Heart left ventricle (tissue), 16 donors: ENCODE results near the gene SMIM5. TPM values are rescaled to one million over a fixed set of nuclear protein-coding genes. Genes with fewer than 3 reads are reported as not detected.

Source experiments
- ATAC-seq, 4 donors: fragments of 200-7000 bp; cut with Tn5 transposase; one replicate each; pipeline ENCODE4 v1.9.1; 2020 to 2022; ENCODE audit warnings: moderate library complexity in 4 of 4, mild to moderate bottlenecking in 3 of 4, moderate number of reproducible peaks in 1 of 4
- DNase-seq, 5 donors: peaks; one replicate each; pipeline ENCODE4 v3.0.0-alpha.2; 2020
- H3K27ac ChIP-seq, 12 donors: fragments of 200-600 bp; sonication (generic) in 4 of 12; one replicate each; pipeline versions ENCODE4 v1.5.0 to v1.8.0; 2016 to 2022; ENCODE audit warnings: mild to moderate bottlenecking in 2 of 12
- H3K27me3 ChIP-seq, 9 donors: fragments of 200-600 bp; sonication (generic) in 2 of 9; one replicate each; pipeline versions ENCODE4 v1.5.1 to v1.8.0; 2016 to 2022; ENCODE audit warnings: mild to moderate bottlenecking in 3 of 9
- H3K36me3 ChIP-seq, 9 donors: fragments of 200-600 bp; sonication (generic) in 2 of 9; one replicate each; pipeline versions ENCODE4 v1.5.0 to v1.8.0; 2018 to 2022; ENCODE audit warnings: mild to moderate bottlenecking in 2 of 9
- H3K4me1 ChIP-seq, 12 donors: fragments of 200-600 bp; sonication (generic) in 4 of 12; one replicate each; pipeline versions ENCODE4 v1.5.0 to v1.8.0; 2016 to 2022; ENCODE audit warnings: mild to moderate bottlenecking in 3 of 12
- H3K4me3 ChIP-seq, 12 donors: fragments of 200-600 bp; sonication (generic) in 4 of 12; one replicate each; pipeline versions ENCODE4 v1.5.0 to v1.8.0; 2017 to 2022; ENCODE audit warnings: mild to moderate bottlenecking in 9 of 12, moderate library complexity in 4 of 12
- H3K9me3 ChIP-seq, 12 donors: fragments of 200-600 bp; sonication (generic) in 4 of 12; one replicate each; pipeline versions ENCODE4 v1.5.0 to v1.8.0; 2016 to 2022; ENCODE audit warnings: mild to moderate bottlenecking in 1 of 12
- POLR2A ChIP-seq, 2 donors: fragments of 450-650 bp; IDR thresholded peaks; one replicate each; pipeline ENCODE4 v1.6.1; 2017; ENCODE audit warnings: antibody characterized with exemption in 2 of 2, mild to moderate bottlenecking in 2 of 2, moderate library complexity in 2 of 2
- WGBS, 4 donors: extraction: QIAGEN DNeasy Blood & Tissue Kit in 2 of 4; methylation state at CpG; one replicate each; pipeline versions ENCODE4 v1.1.5 to v1.1.7; 2013 to 2018; 5-methylcytosine and 5-hydroxymethylcytosine counted together
- intact Hi-C, 10 donors: fragments of 100-400 bp; cut with DNase I; formaldehyde crosslinking; loops; one replicate each; pipeline versions ENCODE4 v1.11.1 to v1.14.2; 2022
- polyA plus RNA-seq, 2 donors: library from polyadenylated mRNA; stranded (reverse); fragments of 200-250 nt; gene quantifications; one replicate each; pipeline ENCODE4 v1.2.3, GENCODE V29; 2013
- total RNA-seq, 9 donors: library from RNA; depleted of rRNA in 2 of 9; stranded (reverse); fragments of >200 nt in 2 of 9; fragmentation: NEBNext Ultra II Directional in 3 of 9; extraction: Animal tissue kit (Norgen Biotek cat#: 25700) in 3 of 9; gene quantifications; one replicate each; pipeline versions ENCODE4 v1.1.0 to v1.2.4, GENCODE V29; 2016 to 2023
- TF ChIP-seq, protein P1 (sequence below), 12 donors: fragments of 200-600 bp; sonication (generic) in 4 of 12; IDR thresholded peaks; one replicate each; pipeline versions ENCODE4 v1.5.0 to v1.8.0; 2018 to 2022; ENCODE audit warnings: antibody characterized with exemption in 12 of 12, mild to moderate bottlenecking in 5 of 12
- donor health status: ischemic (EF 13 %, LVEDD 7.1; RV severe dilation, severe dysfunction).
- donor health status: healthy with polysubstance abuse.
- donor health status: DM: no; HTN: yes; CAD: no.
- donor health status: DM: no; HTN: no; CAD: no.
- donor health status: ischemic (EF 25% LVEDD 6.9; RV normal size, moderate dysfunction).
- donor health status: ischemic (EF 25% LVEDD 5.7; RV mildly dilated, moderate dysfunction).
- donor health status: healthy.
- donor health status: DM: yes; HTN: yes; CAD: no.
- donor health status: ischemic (EF 35%, LVEDD 5.7; RV mildly dilated, moderate dysfunction).
- donor health status: nonischemic (EF 11% LVEDD 7.7; RV severe dilation, severe dysfunction).
- donor health status: DM: yes; HTN: yes; CAD: no.
- donor health status: PGD.
- donor health status: ischemic (EF 29% LVEDD 5.4; RV normal size, mild dysfunction).
- donor health status: nonischemic (EF 23%, LVEDD 6.1; RV moderate dilation, normal function).

Gene SMIM5
- total and polyA plus RNA-seq, 11 donors: 1.8 to 18.2 (median 6.8) TPM

DNA sequence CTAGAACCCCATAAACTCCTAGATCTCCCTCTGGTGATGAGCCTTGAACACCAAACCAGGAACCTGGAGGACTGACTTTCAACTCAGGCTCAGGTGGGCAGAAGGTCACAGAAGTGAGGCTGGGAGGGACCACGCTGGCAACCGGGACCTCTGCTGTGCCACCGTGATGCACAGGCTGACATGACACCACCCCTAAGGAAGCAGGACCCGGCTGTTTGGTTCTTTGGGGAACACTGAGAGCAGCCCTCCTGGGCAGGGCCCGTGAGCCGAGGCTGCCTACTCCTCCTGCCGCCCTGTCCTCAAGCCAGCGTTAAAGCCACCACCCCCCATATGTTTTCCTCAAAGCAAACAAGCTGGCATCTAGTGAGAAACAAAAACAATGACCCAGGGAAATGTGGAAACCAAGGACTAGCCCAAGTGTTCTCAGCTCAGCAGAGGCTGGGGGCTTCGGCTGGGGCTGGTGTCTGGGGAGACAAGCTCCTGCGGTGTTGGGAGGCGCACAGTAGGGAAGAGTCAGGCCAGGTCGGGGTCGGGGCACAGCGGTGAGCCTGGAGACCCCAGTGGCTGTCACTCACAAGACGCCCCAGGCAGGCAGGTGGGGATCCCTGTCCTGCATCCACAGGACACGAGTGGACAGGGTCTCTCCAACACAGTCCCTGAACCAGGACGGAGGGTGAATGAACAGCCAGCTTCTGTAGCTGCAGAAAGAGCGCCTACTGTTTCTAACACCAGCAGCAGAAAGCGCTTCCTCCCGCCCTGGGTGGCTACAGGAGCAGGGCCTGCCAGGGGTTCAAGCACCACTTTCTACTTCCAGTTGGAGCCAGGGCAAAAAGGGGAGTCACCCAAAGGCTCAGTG is 1.7 kb downstream of the SMIM5 start:
- H3K36me3 ChIP-seq: peaks cover 0 to 11% (median 0%) of the 10 kb centered on the region in 9 donors
- peak overlapping the region in 10 of 12 donors; percentile 1 to 39 (median 26) for H3K4me3 ChIP-seq
- no peaks in the 10 kb centered on the region for H3K9me3 ChIP-seq
- DNase-seq (peak in 3 of 5 donors; percentile 40 to 64 (median 56)), ATAC-seq (no peak)
- H3K27me3 ChIP-seq: no peaks in the 10 kb centered on the region
- intact Hi-C loops: loop anchor here in 2 of 10 donors (5.0 kb wide), 1 partner anchor 112 kb away; no protein-coding TSS in a partner anchor
- peaks cover 13 to 77% (median 28%) of the 10 kb centered on the region in 12 donors for H3K4me1 ChIP-seq
- peak overlapping the region; percentile 74 to 95 (median 85) for H3K27ac ChIP-seq
- TF ChIP-seq, protein P1, sequence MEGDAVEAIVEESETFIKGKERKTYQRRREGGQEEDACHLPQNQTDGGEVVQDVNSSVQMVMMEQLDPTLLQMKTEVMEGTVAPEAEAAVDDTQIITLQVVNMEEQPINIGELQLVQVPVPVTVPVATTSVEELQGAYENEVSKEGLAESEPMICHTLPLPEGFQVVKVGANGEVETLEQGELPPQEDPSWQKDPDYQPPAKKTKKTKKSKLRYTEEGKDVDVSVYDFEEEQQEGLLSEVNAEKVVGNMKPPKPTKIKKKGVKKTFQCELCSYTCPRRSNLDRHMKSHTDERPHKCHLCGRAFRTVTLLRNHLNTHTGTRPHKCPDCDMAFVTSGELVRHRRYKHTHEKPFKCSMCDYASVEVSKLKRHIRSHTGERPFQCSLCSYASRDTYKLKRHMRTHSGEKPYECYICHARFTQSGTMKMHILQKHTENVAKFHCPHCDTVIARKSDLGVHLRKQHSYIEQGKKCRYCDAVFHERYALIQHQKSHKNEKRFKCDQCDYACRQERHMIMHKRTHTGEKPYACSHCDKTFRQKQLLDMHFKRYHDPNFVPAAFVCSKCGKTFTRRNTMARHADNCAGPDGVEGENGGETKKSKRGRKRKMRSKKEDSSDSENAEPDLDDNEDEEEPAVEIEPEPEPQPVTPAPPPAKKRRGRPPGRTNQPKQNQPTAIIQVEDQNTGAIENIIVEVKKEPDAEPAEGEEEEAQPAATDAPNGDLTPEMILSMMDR (IDR thresholded peaks at IDR 0.05): no peak
- no peak for TF ChIP-seq POLR2A (IDR thresholded peaks at IDR 0.05)
- WGBS, 4 donors: 56 to 73% (median 66%) methylated on average over 11 to 20 of the region's 20 CpGs

DNA sequence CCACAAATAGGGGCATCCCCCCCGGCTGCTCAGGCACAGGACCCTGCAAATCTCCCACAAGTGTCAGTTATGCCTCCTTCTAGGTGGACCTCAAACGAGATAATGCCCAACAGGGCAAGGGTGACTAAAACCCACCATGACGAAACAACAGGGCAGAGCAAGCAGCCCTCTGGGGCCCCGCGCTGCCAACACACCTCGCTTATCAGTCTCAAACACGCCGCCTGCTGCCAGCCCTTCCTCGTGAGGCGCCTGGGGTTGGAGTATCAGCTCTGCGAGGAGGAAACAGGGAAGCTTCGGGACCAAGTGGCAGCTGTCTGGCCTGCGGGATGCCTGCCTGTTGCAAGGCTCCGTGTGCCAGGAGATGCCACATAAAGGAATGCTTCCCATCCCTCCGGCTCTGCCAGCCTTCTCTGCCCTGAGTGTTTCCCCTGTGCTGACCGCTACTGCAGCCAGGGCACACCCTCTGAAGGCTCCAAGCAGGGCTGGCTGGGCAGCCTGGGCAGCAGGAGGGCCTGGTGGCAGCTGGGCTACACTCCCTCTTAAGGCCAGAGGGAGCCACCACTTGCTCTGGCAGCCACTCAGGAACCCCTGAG is 2.5 kb downstream of the SMIM5 start:
- Histone ChIP-seq H3K4me3 (peak overlapping the region in 1 of 12 donors; percentile 1), H3K4me1 (peaks cover 13 to 81% (median 28%) of the 10 kb centered on the region in 12 donors), H3K27me3 (no peaks in the 10 kb centered on the region), H3K36me3 (peaks cover 0 to 10% (median 3%) of the 10 kb centered on the region in 9 donors), H3K27ac (peak overlapping the region; percentile 74 to 95 (median 85)), H3K9me3 (no peaks in the 10 kb centered on the region)
- DNase-seq (peak; percentile 58 to 87 (median 79)), ATAC-seq (peak; percentile 9 to 47 (median 24))
- no peak for TF ChIP-seq POLR2A (IDR thresholded peaks at IDR 0.05)
- TF ChIP-seq, protein P1 (IDR thresholded peaks at IDR 0.05): no peak
- intact Hi-C loops: no loop called here
- WGBS, 4 donors: 27 to 63% (median 47%) methylated on average over 2 to 16 of the region's 16 CpGs

DNA sequence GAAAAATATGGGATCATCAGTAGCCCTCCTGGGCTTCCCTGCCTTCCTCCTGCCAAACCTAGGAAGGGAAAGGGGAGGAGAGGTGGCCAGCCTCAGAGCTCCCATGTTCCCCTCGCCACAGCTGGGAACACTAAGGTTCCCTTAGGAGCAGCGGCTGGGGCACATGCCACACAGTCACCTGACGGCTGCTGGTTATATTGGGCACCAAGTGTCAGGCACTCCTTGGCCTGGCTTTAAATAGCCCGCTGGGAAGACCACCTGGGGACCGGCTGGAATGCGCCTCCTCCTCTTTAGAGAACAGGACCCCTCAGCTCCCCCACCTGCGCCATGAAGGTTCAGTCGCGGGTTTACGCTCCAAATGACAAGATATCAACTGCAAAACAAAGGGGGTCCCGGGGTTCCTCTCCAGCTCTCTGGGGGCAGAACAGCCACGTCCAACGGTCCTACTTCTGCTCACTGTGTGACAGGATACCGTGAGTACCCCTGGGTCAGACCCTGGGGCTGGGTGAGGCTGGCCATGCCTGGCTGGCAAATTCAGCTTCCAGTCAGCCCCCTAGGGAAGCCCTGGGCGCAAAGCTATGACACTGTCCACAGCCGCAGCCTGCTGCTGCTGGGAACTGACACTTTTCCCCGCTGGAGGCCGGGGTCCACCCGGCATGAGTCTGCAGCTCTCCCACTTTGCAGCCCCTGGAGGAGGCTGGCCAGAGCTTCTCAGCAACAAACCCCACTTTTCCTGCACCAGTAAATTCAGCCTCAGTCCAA is 3.3 kb downstream of the SMIM5 start:
- peak in 1 of 2 donors; percentile 22 for TF ChIP-seq POLR2A (IDR thresholded peaks at IDR 0.05)
- TF ChIP-seq, protein P1 (IDR thresholded peaks at IDR 0.05): no peak
- peak in 4 of 5 donors; percentile 49 to 81 (median 60) for DNase-seq
- Histone ChIP-seq H3K4me3 (peak overlapping the region in 5 of 12 donors; percentile 15 to 28 (median 23)), H3K4me1 (peaks cover 13 to 87% (median 29%) of the 10 kb centered on the region in 12 donors), H3K36me3 (peaks cover 0 to 11% (median 0%) of the 10 kb centered on the region in 9 donors), H3K9me3 (no peaks in the 10 kb centered on the region), H3K27me3 (no peaks in the 10 kb centered on the region), H3K27ac (peak overlapping the region; percentile 74 to 95 (median 85))
- 56 to 73% (median 69%) methylated on average over 14 to 19 of the region's 19 CpGs for WGBS, 4 donors
- ATAC-seq: peak; percentile 20 to 68 (median 54)
- intact Hi-C loops: no loop called here
